BJ (cell line): ENCODE results near the gene HMMR. TPM values are rescaled to one million over a fixed set of nuclear protein-coding genes. Genes with fewer than 3 reads are reported as not detected.

Experiments used
- CTCF ChIA-PET: fragments of 350-600 bp; formaldehyde crosslinking; extraction: SDS; loops from one replicate; lab custom pipeline; 2021; ENCODE audit warnings: antibody characterized with exemption, inconsistent platforms; lab: Yijun Ruan, JAX
- POLR2A ChIA-PET: fragments of 300-600 bp; sonication (Branson Sonifier 250); formaldehyde crosslinking; extraction: SDS; loops from one replicate; lab custom pipeline; 2021; ENCODE audit warnings: antibody characterized with exemption; lab: Charles Lee
- DNase-seq: peaks from one replicate; pipeline ENCODE4 v3.0.0-alpha.2; 2011; ENCODE audit warnings: low read depth
- H3K27me3 ChIP-seq: 2 replicates; pipeline ENCODE4 v1.6.0; 2011; ENCODE audit warnings: low read length; ENCODE audit not compliant: control insufficient read depth, insufficient read depth
- H3K36me3 ChIP-seq: 2 replicates; pipeline ENCODE4 v1.5.1; 2011; ENCODE audit warnings: low read length; ENCODE audit not compliant: control insufficient read depth, insufficient read depth
- H3K4me3 ChIP-seq: 2 replicates; pipeline ENCODE4 v1.5.1; 2011; ENCODE audit warnings: low read depth, mild to moderate bottlenecking, control low read depth, low read length
- CTCF ChIP-seq: IDR thresholded peaks from 2 replicates; pipeline ENCODE4 v1.5.1; 2011; ENCODE audit warnings: low read depth, mild to moderate bottlenecking, control low read depth, inconsistent platforms, low read length, moderate library complexity; ENCODE audit not compliant: insufficient read depth
- polyA plus RNA-seq: library from polyadenylated mRNA; depleted of rRNA; stranded (reverse); fragments of >200 nt; gene quantifications from 2 replicates; pipeline ENCODE4 v1.2.3, GENCODE V29; 2011

The HMMR gene
- polyA plus RNA-seq, 1 experiment: 5.4 TPM

GRCh38 chr5:163434401-163434866 is 26.0 kb upstream of the HMMR start:
- POLR2A ChIA-PET: no interaction called here
- CTCF ChIA-PET: interaction anchor here (0.6 to 1.1 kb wide), 2 partner anchors 13 to 26 kb away, joined by 3 read pairs; no protein-coding TSS in a partner anchor
- no peak for DNase-seq
- Histone ChIP-seq H3K4me3 (no peak overlapping the region), H3K36me3 (no peaks in the 10 kb centered on the region), H3K27me3 (no peaks in the 10 kb centered on the region; the same call in 1 of the 2 replicates)
- no peak for TF ChIP-seq CTCF

- Histone ChIP-seq H3K4me3 (no peak overlapping the region), H3K36me3 (no peaks in the 10 kb centered on the region; the same call in 1 of the 2 replicates), H3K27me3 (no peaks in the 10 kb centered on the region; the same call in 1 of the 2 replicates)
- POLR2A ChIA-PET: no interaction called here
- TF ChIP-seq CTCF: no peak
- no peak for DNase-seq
- CTCF ChIA-PET: no interaction called here
Observed at GRCh38 chr5:163436515-163436914, 23.9 kb upstream of the HMMR start.

GRCh38 chr5:163437011-163437308 is 23.5 kb upstream of the HMMR start:
- POLR2A ChIA-PET: interaction anchor here (1.1 kb wide), 1 partner anchor 22 kb away, joined by 3 read pairs; no protein-coding TSS in a partner anchor
- Histone ChIP-seq H3K4me3 (peak overlapping the region; percentile 95), H3K36me3 (no peaks in the 10 kb centered on the region; the same call in 1 of the 2 replicates), H3K27me3 (no peaks in the 10 kb centered on the region; the same call in 1 of the 2 replicates)
- DNase-seq: no peak
- CTCF ChIA-PET: interaction anchor here (1.0 kb wide), 1 partner anchor 23 kb away, joined by 3 read pairs; the partner anchor contains the start of gene NUDCD2
- no peak for TF ChIP-seq CTCF

- ChIA-PET CTCF (interaction anchor here (0.6 to 2.1 kb wide), 3 partner anchors 13 to 29 kb away, joined by 3 to 7 read pairs (median 3); partner anchors contain the start of gene NUDCD2), POLR2A (interaction anchor here (1.1 kb wide), 2 partner anchors 21 to 23 kb away, joined by 3 read pairs; partner anchors contain the start of genes HMMR and NUDCD2)
- H3K36me3 ChIP-seq: peaks cover 1% of the 10 kb centered on the region
- peak; percentile 78 for DNase-seq
- peak within 1 kb of the TSS; percentile 95 for H3K4me3 ChIP-seq
- peak; percentile 2; the same call in 1 of the 2 replicates for TF ChIP-seq CTCF
- no peaks in the 10 kb centered on the region; the same call in 1 of the 2 replicates for H3K27me3 ChIP-seq
Observed at GRCh38 chr5:163437309-163438182, 22.9 kb upstream of the HMMR start, which contains the start of gene CCNG1. CCNG1 (plus strand) TSS chr5:163437595; CDS start chr5:163439257, 1,662 bp downstream.

GRCh38 chr5:163439092-163439425 is 21.4 kb upstream of the HMMR start:
- DNase-seq: no peak
- POLR2A ChIA-PET: no interaction called here
- Histone ChIP-seq H3K36me3 (peaks cover 1% of the 10 kb centered on the region), H3K27me3 (no peaks in the 10 kb centered on the region; the same call in 1 of the 2 replicates), H3K4me3 (peak overlapping the region; percentile 95)
- CTCF ChIA-PET: interaction anchor here (2.1 kb wide), 1 partner anchor 31 kb away, joined by 7 read pairs; no protein-coding TSS in a partner anchor
- no peak for TF ChIP-seq CTCF
